ENCODE results near the gene EYS. TPM values are rescaled to one million over a fixed set of nuclear protein-coding genes. Genes with fewer than 3 reads are reported as not detected.

Gene EYS
- total and polyA plus RNA-seq, 2 of the 8 experiments (the other 6 are each of a cell fraction or from before 2014, with no cell fraction given), result 0.05 to 0.13 TPM

DNA sequence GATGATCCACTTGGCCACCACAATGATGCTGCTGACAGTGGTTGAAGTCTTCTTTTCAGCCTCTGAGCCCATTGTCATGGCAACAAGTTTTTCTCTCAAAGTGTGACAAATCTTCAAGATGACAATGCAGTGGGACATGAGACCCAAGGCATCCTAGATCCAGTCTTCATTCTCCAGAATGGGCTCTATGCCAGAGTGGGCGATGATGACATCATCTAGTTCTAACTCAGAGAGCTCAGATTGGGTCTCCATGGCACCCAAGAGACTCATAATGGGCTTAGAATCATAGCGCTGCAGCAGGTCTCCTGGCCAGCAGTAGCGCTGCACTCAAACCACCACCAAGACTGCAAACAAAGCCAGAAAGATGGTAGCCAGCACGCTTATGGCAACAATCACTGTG, 973.6 kb downstream of the EYS start:
- no peak for FAIRE-seq
- WGBS, 2 experiments (ENCODE audit: extremely low coverage in 1 of 2, insufficient coverage in 1 of 2, insufficient read length in 1 of 2, insufficient replicate concordance in 2 of 2, low coverage in 1 of 2, low lambda C conversion rate in 2 of 2, missing lambda C conversion rate in 1 of 2), result 95% methylated on average over 4 of the region's 4 CpGs; no CpG with 5 or more reads in 1 of the 2 experiments
- no peak overlapping the region for H3K27ac ChIP-seq (ENCODE audit: low read depth, low read length)

More for the DNA sequence above, 973.6 kb downstream of the EYS start:
- Histone ChIP-seq H3K9ac (replicated peaks in 1 of 4; ENCODE audit: extremely low read depth in 1 of 4, low read depth in 3 of 4, low read length in 3 of 4) (no peak overlapping the region), H4K20me1 (replicated peaks in 1 of 2; ENCODE audit: control insufficient read depth in 1 of 2, insufficient read depth in 2 of 2, low read length in 2 of 2) (no peaks in the 10 kb centered on the region), H3K4me3 (ENCODE audit: extremely low read depth in 1 of 4, insufficient read depth in 2 of 4, low read depth in 3 of 4, low read length in 4 of 4) (no peak overlapping the region), H4K5ac (ENCODE audit: insufficient read length, low read depth, low read length) (no peak overlapping the region), H3K9me3 (ENCODE audit: insufficient read depth in 2 of 2, low read depth in 1 of 2, low read length in 1 of 2) (no peaks in the 10 kb centered on the region), H3K23me2 (ENCODE audit: low read depth, low read length) (no peaks in the 10 kb centered on the region), H3K23ac (ENCODE audit: insufficient read length) (no peak overlapping the region), H3K56ac (replicated peaks; ENCODE audit: insufficient read length, low read depth, low read length) (no peak overlapping the region), H3K79me2 (ENCODE audit: control insufficient read depth in 1 of 2, insufficient read depth in 2 of 2, low read length in 2 of 2) (no peaks in the 10 kb centered on the region), H3K4me1 (replicated peaks in 1 of 4; ENCODE audit: control insufficient read depth in 3 of 4, insufficient read depth in 4 of 4, low read length in 3 of 4) (no peaks in the 10 kb centered on the region), H3K4me2 (ENCODE audit: insufficient read depth in 1 of 2, low read depth in 2 of 2, low read length in 2 of 2) (no peak overlapping the region), H2AFZ (ENCODE audit: low read length) (no peak overlapping the region), H2AK5ac (ENCODE audit: low read depth, low read length) (no peak overlapping the region), H3K36me3 (ENCODE audit: control insufficient read depth in 2 of 4, insufficient read depth in 4 of 4, low read length in 3 of 4) (no peaks in the 10 kb centered on the region), H2BK120ac (replicated peaks; ENCODE audit: low read depth, low read length) (no peak overlapping the region), H3K4ac (replicated peaks; ENCODE audit: insufficient read length, low read depth, low read length) (no peak overlapping the region), H2BK5ac (ENCODE audit: low read depth, low read length) (no peak overlapping the region), H3K79me1 (ENCODE audit: low read depth, low read length) (no peaks in the 10 kb centered on the region), H3K27me3 (replicated peaks in 1 of 4; ENCODE audit: control insufficient read depth in 3 of 4, extremely low read depth in 1 of 4, insufficient read depth in 3 of 4, low read length in 3 of 4) (no peaks in the 10 kb centered on the region), H2BK15ac (ENCODE audit: low read length) (no peak overlapping the region), H2BK20ac (ENCODE audit: low read length) (no peak overlapping the region), H3K14ac (ENCODE audit: insufficient read length) (no peak overlapping the region), H3K18ac (ENCODE audit: extremely low read depth, low read length) (no peak overlapping the region), H4K8ac (ENCODE audit: extremely low read depth, insufficient read depth, low read length) (no peak overlapping the region; the same call in 1 of the 2 replicates), H4K91ac (replicated peaks; ENCODE audit: insufficient read length, low read length) (no peak overlapping the region), H2BK12ac (ENCODE audit: low read depth, low read length) (no peak overlapping the region)
- POLR2A ChIA-PET (ENCODE audit: partially characterized antibody), result no interaction called here
- CTCF ChIA-PET (ENCODE audit: partially characterized antibody), result interaction anchor here (0.6 kb wide), 1 partner anchor 66 kb away, joined by 3 read pairs; no protein-coding TSS in a partner anchor
- TF ChIP-seq NRF1 (IDR thresholded peaks at IDR 0.05; ENCODE audit: low read depth, low read length) (no peak), SIRT6 (IDR thresholded peaks at IDR 0.05; ENCODE audit: low read length) (no peak), JUN (IDR thresholded peaks at IDR 0.05; ENCODE audit: low read depth, low read length) (no peak)
- DNase-seq (ENCODE audit: low read depth in 1 of 2, low spot score in 2 of 2), result no peak

Measured in H1 (cell line).